Fibroblast of lung (primary cell): ENCODE data around the gene LRRC10B. TPM values are rescaled to one million over a fixed set of nuclear protein-coding genes. Genes with fewer than 3 reads are reported as not detected.

ENCODE experiments used
- DNase-seq, 2 donors: peaks; one replicate each; pipeline versions ENCODE4 v3.0.0 to v3.0.0-alpha.2; 2010; ENCODE audit warnings: low read depth in 2 of 2
- H2AFZ ChIP-seq: 2 replicates; pipeline ENCODE4 v1.5.1; 2012; ENCODE audit warnings: low read length, control low read depth, inconsistent platforms
- H3K27ac ChIP-seq: 2 replicates; pipeline ENCODE4 v1.5.1; 2011; ENCODE audit warnings: low read length, control low read depth; ENCODE audit not compliant: insufficient read depth
- H3K27me3 ChIP-seq: 2 replicates; pipeline ENCODE4 v1.5.1; 2011; ENCODE audit warnings: mild to moderate bottlenecking, low read length; ENCODE audit not compliant: control insufficient read depth, insufficient read depth
- H3K36me3 ChIP-seq: 2 replicates; pipeline ENCODE4 v1.5.1; 2011; ENCODE audit warnings: low read length; ENCODE audit not compliant: control insufficient read depth, insufficient read depth
- H3K4me1 ChIP-seq: 2 replicates; pipeline ENCODE4 v1.5.1; 2011; ENCODE audit warnings: low read length; ENCODE audit not compliant: control insufficient read depth, insufficient read depth; ENCODE audit errors: extremely low read depth
- H3K4me2 ChIP-seq: 2 replicates; pipeline ENCODE4 v1.5.1; 2011; ENCODE audit warnings: low read length, control low read depth; ENCODE audit not compliant: insufficient read depth; ENCODE audit errors: extremely low read depth
- H3K4me3 ChIP-seq, 4 experiments: fragments of 200-600 bp in 1 of 4; sonication (generic) in 1 of 4; replicated peaks in 1 of 4; 2 replicates each; pipeline ENCODE4 v1.5.1; 2011 to 2016; ENCODE audit warnings: low read length in 4 of 4, low read depth in 3 of 4, mild to moderate bottlenecking in 3 of 4, control low read depth in 2 of 4, inconsistent platforms in 1 of 4, mixed read lengths in 1 of 4; ENCODE audit not compliant: insufficient read depth in 1 of 4; ENCODE audit errors: control extremely low read depth in 1 of 4
- H3K79me2 ChIP-seq: 2 replicates; pipeline ENCODE4 v1.5.1; 2012; ENCODE audit warnings: mild to moderate bottlenecking, low read length, inconsistent platforms; ENCODE audit not compliant: control insufficient read depth, insufficient read depth
- H3K9ac ChIP-seq: 2 replicates; pipeline ENCODE4 v1.5.1; 2011; ENCODE audit warnings: mild to moderate bottlenecking, low read length, control low read depth; ENCODE audit not compliant: insufficient read depth
- H3K9me3 ChIP-seq: 2 replicates; pipeline ENCODE4 v1.5.1; 2012; ENCODE audit warnings: low read depth, low read length; ENCODE audit not compliant: control insufficient read depth, insufficient read depth
- H4K20me1 ChIP-seq: 2 replicates; pipeline ENCODE4 v1.5.1; 2011; ENCODE audit warnings: low read length; ENCODE audit not compliant: control insufficient read depth, insufficient read depth; ENCODE audit errors: extremely low read depth
- EZH2 ChIP-seq: IDR thresholded peaks from 2 replicates; pipeline ENCODE4 v1.5.1; 2012; ENCODE audit warnings: low read length, control low read depth, mild to moderate bottlenecking; ENCODE audit errors: missing control alignments
- polyA plus RNA-seq, 2 donors: library from polyadenylated mRNA; depleted of rRNA in 1 of 2; stranded (reverse) in 1 of 2; unstranded in 1 of 2; fragments of >200 nt; gene quantifications; 2 replicates each; pipeline ENCODE4 v1.2.1, GENCODE V29; 2011 to 2012; ENCODE audit warnings: missing spikeins in 1 of 2
- total RNA-seq: library from RNA; depleted of rRNA; stranded (reverse); fragments of >200 nt; gene quantifications from 2 replicates; pipeline ENCODE4 v1.2.1, GENCODE V29; 2014
- TF ChIP-seq, protein P1 (sequence below), 2 donors: IDR thresholded peaks in 1 of 2; conservative IDR thresholded peaks in 1 of 2; 1 replicate in 1 of 2; 2 replicates in 1 of 2; pipeline ENCODE4 v1.5.1; 2011 to 2012; ENCODE audit warnings: low read length in 2 of 2, control low read depth in 1 of 2, inconsistent platforms in 1 of 2, low read depth in 1 of 2, mild to moderate bottlenecking in 1 of 2

LRRC10B gene
- total and polyA plus RNA-seq, 2 donors (not counting 1 experiment from before 2014, with no cell fraction given), result 0.17 TPM; not detected in 1

DNA sequence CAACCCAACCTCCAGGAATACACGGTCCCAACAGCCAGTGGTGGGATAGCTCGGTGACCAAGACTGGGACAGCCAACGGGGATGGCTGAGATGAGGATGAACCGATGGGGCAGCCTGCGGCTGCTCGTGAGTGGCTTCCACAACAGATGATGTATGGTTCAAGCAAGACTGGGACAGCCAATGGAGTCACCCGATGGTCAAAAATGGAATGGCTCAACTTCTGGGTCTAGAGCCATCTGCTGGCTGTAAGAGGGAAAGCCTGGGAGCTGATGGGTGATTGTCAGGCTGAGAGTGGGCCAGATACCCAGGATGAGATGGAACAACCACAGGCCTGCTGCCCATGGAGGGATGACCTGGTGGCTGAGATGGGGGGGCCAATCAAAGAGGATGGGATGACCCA, 36.8 kb downstream of the LRRC10B start:
- H3K36me3 ChIP-seq, result no peaks in the 10 kb centered on the region
- H3K4me2 ChIP-seq, result no peak overlapping the region
- DNase-seq, result no peak
- H3K27me3 ChIP-seq, result peaks cover 2% of the 10 kb centered on the region
- no peak overlapping the region for H3K27ac ChIP-seq
- no peaks in the 10 kb centered on the region for H3K9me3 ChIP-seq
- H2AFZ ChIP-seq, result no peak overlapping the region
- peaks cover 7% of the 10 kb centered on the region for H3K4me1 ChIP-seq
- H3K9ac ChIP-seq, result no peak overlapping the region
- TF ChIP-seq EZH2, result no peak
- TF ChIP-seq, protein P1, sequence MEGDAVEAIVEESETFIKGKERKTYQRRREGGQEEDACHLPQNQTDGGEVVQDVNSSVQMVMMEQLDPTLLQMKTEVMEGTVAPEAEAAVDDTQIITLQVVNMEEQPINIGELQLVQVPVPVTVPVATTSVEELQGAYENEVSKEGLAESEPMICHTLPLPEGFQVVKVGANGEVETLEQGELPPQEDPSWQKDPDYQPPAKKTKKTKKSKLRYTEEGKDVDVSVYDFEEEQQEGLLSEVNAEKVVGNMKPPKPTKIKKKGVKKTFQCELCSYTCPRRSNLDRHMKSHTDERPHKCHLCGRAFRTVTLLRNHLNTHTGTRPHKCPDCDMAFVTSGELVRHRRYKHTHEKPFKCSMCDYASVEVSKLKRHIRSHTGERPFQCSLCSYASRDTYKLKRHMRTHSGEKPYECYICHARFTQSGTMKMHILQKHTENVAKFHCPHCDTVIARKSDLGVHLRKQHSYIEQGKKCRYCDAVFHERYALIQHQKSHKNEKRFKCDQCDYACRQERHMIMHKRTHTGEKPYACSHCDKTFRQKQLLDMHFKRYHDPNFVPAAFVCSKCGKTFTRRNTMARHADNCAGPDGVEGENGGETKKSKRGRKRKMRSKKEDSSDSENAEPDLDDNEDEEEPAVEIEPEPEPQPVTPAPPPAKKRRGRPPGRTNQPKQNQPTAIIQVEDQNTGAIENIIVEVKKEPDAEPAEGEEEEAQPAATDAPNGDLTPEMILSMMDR (conservative IDR thresholded peaks at IDR 0.05 in 1 of 2, IDR thresholded peaks at IDR 0.05 in 1 of 2; ENCODE audit: low read depth in 1 of 2, low read length in 2 of 2), result peak; percentile 38 to 56
- H4K20me1 ChIP-seq, result no peaks in the 10 kb centered on the region
- H3K79me2 ChIP-seq, result no peaks in the 10 kb centered on the region
- no peak overlapping the region for H3K4me3 ChIP-seq

DNA sequence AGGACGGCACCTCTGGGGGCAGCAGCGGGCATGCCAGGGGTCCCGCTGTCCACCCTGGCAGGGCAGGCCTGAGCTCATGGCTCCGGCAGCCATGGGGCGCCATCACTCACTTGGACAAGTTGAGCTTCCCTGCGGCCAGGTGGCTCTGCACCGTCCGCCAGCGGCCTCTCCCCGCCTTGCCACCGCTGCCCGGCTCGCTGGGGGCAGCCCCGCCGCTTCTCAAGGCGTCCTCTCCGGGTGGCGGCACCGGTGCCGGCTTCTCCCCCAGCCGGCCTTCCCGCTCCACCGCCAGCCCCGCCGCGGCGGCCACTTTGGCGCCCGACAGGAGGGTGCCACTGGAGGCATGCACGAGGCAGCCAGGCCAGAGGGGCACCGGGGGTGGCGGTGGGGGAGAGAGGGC, 37.4 kb downstream of the LRRC10B start:
- Histone ChIP-seq H3K27ac (no peak overlapping the region), H4K20me1 (no peaks in the 10 kb centered on the region), H3K4me1 (peaks cover 7% of the 10 kb centered on the region), H3K27me3 (no peaks in the 10 kb centered on the region), H3K4me3 (no peak overlapping the region), H3K4me2 (no peak overlapping the region), H2AFZ (no peak overlapping the region), H3K9me3 (no peaks in the 10 kb centered on the region), H3K9ac (no peak overlapping the region), H3K79me2 (no peaks in the 10 kb centered on the region), H3K36me3 (no peaks in the 10 kb centered on the region)
- DNase-seq, result no peak
- TF ChIP-seq, protein P1 (conservative IDR thresholded peaks at IDR 0.05 in 1 of 2, IDR thresholded peaks at IDR 0.05 in 1 of 2; ENCODE audit: low read depth in 1 of 2, low read length in 2 of 2), result no peak

DNA sequence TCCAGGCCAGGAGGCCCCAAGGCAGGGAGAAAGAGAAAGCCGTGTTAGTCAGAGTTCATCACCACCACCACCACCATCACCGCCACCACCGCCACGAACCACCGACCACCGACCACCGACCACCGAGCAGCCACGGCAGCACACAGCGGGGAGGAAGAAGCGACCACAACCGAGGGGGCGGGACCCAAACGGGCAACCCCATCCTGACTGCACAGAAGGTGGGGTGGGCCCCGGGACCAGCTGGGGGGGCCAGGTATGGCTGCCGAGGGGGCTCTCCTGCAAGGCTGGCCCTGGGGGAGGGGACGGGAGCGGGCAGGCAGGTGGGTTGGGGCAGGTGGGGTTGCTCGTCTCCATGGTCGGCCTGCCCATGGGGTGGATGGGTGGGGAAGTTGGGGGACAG, 38.1 kb downstream of the LRRC10B start:
- H3K4me3 ChIP-seq, result no peak overlapping the region
- H3K27me3 ChIP-seq, result no peaks in the 10 kb centered on the region
- H3K9me3 ChIP-seq, result no peaks in the 10 kb centered on the region
- no peaks in the 10 kb centered on the region for H4K20me1 ChIP-seq
- no peak overlapping the region for H3K9ac ChIP-seq
- H3K36me3 ChIP-seq, result no peaks in the 10 kb centered on the region
- H3K4me1 ChIP-seq, result peaks cover 10% of the 10 kb centered on the region
- H2AFZ ChIP-seq, result no peak overlapping the region
- H3K4me2 ChIP-seq, result no peak overlapping the region
- no peaks in the 10 kb centered on the region for H3K79me2 ChIP-seq
- DNase-seq, result no peak
- no peak for TF ChIP-seq EZH2
- TF ChIP-seq, protein P1 (conservative IDR thresholded peaks at IDR 0.05 in 1 of 2, IDR thresholded peaks at IDR 0.05 in 1 of 2; ENCODE audit: low read depth in 1 of 2, low read length in 2 of 2), result no peak
- H3K27ac ChIP-seq, result no peak overlapping the region
